Kidney glomerular epithelial cell (primary cell): ENCODE results near the gene DEUP1.
A peak's percentile ranks its signal among the peaks of the same experiment; 100 is the strongest.
"Not testable (repeated sequence)": the region's sequence is repeated elsewhere in the genome, so short reads cannot be mapped to it uniquely, and the experiment has no call there.

Source experiments
- DNase-seq: peaks from one replicate; lab custom pipeline; 2025; lab: John Stamatoyannopoulos, UW

DEUP1 gene

DNA sequence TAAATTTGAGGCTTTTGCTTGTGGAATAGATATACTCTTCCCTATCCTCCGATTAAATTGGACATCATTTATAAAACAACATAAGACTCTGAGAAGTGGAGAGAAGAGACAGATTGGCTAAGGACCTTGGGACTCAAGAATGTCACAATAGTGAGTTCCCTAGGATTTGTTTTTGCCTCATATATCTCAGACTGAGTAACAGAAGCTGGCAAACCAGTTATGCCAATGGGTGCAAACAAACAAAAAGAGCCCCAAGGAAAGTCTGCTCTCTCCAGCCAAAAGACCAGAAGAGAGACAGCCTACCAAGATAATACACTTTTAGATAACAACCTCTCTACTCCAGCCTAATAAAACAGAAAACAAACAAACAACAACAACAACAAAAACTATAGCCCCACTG lies 28.9 kb downstream of the DEUP1 start:
- DNase-seq = no peak

DNA sequence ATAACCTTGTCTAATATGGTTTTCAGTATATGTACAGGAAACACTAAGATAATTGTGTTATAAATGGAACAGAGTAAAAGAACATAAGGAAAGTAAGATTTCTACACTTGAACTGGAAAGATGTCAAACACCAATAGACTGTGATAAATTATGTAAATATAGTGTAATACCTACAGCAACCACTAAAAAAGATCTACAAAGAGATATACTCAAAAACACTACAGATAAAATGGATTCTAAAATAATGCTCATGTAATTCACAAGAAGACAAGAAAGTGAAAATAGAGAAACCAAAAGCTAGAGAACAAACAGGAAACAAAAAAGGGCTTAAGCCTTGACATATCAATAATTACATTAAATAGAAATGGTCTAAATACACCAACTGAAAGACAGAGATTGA lies 30.9 kb downstream of the DEUP1 start:
- no peak for DNase-seq

DNA sequence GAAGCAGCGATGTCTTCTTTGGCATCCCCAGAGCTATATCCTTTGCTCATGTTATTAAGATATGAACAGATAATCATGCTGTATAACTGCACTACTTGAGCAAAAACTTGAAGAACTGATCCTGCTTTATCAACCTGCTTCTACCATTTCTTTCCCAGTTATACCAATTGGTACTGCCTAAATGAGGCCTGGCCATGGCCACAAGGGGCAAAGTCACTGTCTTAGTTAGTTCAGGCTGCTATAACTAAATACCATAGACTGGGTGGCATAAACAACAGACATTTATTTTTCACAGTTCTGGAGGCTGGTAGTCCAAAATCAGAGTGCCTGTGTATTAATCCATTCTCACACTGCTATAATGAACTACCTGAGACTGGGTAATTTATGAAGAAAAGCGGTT lies 37.5 kb downstream of the DEUP1 start:
- DNase-seq = no peak

DNA sequence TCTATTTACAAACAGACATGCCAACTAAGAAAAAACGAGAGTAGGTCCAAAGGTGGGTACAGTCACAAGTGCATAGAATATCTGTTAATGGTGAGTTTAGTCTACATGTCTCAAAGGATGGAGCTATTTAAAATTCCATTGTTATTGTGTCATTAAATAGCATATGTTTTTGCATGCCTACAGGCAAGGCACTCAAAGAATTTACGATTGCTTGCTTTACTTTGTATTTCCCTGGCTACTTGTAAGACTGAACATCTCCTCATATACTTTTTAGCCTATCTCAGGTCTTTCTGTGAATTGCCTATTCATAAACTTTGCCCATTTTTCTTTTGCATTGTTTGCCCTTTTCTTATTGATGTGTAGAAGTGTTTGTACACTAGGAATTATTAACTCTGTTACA lies 39.7 kb downstream of the DEUP1 start:
- DNase-seq = no peak

DNA sequence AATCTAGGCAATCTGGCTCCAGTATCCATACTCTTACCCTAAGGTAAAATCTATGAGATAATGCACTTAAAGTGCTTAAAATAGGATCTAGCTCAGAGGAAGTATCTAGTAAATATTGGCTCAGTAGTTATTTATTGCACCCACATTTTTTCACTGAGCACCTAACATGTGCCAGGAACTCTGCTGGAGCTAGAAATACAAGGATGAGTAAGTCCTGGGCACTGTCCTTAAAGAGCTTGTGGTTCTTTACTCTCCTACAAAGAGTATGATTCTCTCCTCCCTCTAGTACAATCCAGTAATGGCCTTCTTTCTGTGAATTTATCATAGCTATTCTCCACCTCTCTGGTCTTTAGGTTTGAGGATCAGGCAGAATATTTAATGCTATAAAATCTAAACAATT lies 59.2 kb downstream of the DEUP1 start:
- DNase-seq = no peak

DNA sequence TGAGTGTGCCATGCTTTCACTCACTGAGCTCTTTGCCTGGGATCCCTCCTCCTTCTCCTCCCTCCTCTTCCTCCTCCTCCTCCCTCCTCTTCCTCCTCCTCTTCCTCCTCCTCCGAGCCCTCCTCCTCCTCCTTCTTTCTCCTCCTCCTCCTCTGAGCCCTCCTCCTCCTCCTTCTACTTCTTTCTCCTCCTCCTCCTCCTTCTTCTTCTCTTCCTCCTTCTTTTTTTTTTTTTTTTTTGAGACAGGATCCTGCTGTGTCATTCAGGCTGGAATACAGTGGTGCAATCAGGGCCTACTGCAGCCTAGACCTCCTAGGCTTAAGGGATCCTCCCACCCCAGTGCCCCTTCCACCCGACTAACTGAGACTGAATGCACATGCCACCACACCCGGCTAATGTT lies 62.3 kb downstream of the DEUP1 start:
- DNase-seq = no peak

DNA sequence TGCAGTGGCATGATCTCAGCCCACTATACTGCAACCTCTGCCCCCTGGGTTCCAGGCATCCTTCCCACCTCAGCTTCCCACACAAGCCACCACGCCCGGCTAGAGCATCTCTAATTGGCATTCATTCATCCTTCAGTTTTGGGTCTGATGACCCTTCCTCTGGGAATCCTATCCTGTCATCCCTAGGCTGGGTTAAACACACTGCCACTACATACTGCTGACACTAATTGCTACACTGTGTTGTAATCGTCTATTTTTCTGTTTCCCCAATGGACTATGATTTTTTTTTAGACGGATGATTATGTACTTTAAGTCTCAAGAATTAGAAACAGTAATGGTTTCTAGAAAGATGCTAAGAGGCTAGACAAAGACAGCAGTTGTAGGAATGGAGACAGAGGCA lies 62.8 kb downstream of the DEUP1 start:
- no peak for DNase-seq

DNA sequence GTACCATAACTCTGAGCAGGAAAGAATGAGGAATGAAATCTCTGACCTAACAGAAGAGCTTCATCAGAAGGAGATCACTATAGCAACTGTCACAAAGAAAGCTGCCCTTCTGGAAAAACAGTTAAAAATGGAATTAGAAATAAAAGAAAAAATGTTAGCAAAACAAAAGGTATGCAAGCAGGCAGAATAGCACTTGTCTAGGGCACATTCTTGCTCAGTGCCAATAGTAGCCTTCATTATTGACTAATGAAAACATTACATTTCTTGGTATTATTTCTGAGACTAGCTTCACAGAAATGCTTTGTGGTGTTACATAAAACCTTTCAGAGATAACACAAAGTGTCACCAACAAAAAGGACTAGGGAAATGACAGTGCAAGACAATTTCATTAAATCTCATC lies 63.9 kb downstream of the DEUP1 start:
- DNase-seq = no peak

DNA sequence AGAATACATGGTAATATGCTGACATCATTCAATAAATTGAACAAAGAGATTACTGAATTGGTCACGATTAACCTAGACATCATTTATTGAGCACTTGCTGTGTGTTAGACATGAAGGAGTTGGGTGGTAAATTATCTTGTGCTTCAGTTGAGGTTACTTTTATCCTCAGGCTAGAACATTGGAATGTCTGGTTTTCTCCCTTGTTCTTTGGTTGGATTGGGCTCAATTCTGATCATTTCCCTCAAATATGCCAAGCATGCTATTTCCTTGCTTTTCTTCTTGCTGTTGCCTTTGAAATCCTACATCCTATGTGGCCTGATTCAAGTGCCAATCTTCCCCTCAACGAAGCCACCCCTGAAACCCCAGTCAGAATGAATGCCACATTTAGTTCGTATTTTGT lies 65.8 kb downstream of the DEUP1 start:
- DNase-seq = peak; percentile 8

DNA sequence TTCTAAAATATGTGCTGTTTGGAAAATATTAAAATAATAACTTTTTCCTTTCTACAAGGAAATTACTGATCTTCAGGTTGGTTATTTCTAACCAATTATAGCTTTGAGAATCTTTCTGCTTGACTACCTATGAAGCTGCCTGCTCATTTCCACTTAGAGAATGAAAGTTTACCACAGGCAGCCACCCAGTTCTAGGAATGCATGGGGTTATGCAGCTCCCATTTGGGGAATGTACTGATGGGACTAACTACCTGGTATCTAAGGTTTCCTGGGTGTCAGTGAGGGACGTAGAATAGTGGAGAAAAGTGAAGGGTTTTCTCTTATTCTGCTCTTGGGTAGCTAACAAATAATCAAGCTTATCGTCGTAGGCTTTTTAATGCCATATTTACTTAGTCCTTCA lies 73.4 kb downstream of the DEUP1 start:
- DNase-seq = peak; percentile 53

DNA sequence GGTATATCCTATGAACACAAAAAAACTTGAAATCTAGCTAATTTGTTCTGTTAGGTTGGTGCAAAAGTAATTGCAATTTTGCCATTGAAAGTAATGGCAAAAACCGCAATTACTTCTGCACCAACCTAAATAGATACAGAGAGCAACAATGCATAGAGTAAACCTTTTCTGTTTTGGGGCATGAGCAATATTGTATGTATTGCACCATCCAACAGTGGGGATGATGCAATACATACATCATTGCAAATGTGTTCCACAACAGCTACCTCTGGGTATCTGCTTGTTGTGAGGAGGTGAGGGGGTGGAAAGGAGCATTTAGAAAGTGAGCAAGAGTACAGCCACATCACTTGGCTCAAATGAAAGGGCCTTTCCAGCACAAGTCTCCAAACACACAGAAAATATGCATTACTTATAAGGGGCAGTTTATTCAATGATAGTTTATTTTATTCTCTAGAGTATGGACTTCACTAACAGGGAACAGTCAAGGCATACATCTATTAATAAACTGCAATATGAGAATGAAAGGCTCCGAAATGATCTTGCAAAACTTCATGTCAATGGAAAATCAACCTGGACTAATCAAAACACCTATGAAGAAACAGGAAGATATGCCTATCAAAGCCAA lies 77.3 kb downstream of the DEUP1 start:
- no peak for DNase-seq

DNA sequence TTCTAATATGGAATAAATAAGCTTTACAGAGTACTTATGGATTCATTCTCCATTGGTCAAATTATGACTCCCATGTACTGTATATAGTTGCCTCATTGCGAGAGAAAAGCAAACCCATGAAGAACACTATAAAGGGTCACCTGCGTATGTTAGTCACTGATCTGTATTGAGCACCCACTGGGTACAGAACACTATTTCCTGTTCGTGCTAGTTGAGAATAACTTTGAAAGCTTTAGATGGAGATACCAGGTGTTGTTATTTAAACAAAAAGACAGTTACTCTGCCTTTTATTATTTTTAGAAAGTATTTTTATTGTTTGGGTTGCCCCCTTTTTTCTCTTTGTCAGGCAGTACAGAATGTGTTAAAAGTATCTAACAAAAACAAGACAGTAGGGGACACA lies 79.9 kb downstream of the DEUP1 start:
- DNase-seq = no peak

DNA sequence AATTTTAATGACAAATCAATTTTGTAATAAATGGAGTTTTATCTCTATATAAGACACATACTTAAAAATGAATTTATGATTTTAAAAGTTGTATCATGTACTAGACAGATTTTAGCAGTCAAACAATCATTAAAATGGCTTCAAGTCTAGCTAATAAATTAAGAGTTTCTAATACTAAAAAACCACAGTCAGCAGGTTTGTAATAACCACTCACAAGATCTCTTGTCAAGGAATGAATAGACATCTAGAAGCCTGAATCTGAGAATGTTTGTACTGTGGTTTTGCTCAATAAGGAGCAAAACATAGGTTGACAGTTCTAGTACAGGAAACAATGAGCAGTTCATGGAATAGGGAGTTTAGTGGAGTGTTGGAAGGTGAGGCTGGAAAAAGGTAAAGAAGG lies 81.2 kb downstream of the DEUP1 start:
- DNase-seq = no peak

DNA sequence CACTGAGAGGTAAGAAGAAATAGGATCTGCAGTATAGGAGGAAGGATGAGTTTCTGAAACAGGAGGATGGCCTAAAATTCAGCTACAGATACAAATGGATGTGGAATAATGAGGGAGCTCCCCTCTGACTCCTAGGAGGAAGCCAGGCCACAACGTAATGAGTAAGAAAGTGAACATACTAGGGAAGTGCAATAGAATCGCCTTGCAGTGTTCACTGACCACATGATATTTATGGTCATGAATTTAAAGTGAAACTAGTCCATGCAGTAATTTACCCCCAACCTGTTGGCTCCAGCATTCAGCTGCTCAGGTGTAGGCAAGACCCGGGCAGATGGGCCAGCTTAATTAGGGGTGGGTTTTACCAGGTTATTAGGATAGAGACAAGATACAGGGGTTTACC lies 101.7 kb downstream of the DEUP1 start:
- DNase-seq = no peak

DNA sequence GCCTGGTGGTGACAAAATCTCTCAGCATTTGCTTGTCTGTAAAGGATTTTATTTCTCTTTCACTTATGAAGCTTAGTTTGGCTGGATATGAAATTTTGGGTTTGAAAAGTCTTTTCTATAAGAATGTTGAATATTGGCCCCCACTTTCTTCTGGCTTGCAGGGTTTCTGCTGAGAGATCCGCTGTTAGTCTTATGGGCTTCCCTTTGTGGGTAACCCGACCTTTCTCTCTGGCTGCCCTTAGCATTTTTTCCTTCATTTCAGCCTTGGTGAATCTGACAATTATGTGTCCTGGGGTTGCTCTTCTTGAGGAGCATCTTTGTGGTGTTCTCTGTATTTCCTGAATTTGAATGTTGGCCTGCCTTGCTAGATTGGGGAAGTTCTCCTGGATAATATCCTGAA lies 112.7 kb downstream of the DEUP1 start:
- not testable (repeated sequence) for DNase-seq

DNA sequence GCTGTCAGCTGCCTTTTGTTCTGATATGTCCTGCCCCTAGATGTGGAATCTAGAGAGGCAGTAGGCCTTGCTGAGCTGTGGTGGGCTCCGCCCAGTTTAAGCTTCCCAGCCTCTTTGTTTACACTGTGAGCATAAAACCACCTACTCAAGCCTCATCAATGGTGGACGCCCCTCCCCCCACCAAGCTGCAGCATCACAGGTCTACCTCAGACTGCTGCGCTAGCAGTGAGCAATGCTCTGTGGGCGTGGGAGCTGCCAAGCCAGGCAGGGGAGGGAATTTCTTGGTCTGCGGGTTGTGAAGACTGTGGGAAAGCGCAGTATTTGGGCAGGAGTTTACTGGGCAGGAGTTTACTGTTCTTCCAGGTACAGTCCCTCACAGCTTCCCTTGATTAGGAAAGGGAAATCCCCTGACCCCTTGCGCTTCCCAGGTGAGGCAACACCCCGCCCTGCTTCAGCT lies 114.1 kb downstream of the DEUP1 start:
- peak; percentile 94 for DNase-seq

DNA sequence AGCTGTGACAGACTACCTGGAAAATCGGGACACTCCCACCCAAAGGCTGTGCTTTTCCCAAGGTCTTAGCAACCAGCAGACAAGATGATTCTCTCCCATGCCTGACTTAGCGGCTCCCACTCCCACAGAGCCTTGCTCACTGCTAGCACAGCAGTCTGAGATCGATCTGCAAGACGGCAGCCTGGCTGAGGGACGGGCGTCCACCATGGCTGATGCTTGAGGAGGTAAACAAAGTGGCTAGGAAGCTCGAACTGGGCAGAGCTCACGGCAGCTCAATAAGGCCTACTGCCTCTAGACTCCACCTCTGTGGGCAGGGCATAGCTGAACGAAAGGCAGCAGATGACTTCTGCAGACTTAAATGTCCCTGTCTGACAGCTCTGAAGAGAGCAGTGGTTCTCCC lies 127.7 kb downstream of the DEUP1 start:
- DNase-seq = no peak

DNA sequence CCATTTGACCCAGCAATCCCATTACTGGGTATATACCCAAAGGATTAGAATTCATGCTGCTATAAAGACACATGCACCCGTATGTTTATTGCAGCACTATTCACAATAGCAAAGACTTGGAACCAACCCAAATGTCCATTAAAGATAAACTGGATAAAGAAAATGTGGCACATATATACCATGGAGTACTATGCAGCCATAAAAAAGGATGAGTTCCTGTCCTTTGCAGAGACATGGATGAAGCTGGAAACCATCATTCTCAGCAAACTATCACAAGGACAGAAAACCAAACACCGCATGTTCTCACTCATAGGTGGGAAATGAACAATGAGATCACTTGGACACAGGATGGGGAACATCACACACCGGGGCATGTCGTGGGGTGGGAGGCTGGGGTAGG lies 133.1 kb downstream of the DEUP1 start:
- DNase-seq = not testable (repeated sequence)

DNA sequence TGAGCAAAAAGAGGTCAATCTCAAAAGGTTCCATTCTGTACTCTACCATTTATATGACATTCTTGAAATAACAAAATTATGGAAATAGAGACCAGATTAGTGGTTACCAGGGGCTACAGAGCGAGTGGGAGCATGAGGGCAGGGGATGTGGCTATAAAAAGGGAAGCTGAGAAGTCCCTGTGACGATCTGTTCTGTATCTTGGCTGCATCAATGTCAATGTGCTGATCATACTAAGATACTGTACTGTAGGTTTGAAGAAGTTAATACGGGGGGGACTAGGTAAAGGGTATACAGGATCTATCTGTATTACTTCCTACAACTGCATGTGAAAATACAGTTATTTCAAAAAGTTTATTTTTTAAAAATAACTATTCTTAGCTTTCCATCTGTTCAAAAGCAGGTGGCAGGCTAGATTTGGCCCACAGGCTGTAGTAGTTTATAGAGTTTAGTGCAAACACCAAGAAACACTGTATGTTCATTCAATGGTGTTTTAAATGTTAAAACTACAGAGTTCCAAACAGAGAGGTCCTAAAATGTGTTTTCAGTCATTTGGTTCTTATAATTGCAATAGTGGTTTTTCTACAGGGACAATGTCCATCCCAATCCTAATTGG lies 134.5 kb downstream of the DEUP1 start:
- no peak for DNase-seq

DNA sequence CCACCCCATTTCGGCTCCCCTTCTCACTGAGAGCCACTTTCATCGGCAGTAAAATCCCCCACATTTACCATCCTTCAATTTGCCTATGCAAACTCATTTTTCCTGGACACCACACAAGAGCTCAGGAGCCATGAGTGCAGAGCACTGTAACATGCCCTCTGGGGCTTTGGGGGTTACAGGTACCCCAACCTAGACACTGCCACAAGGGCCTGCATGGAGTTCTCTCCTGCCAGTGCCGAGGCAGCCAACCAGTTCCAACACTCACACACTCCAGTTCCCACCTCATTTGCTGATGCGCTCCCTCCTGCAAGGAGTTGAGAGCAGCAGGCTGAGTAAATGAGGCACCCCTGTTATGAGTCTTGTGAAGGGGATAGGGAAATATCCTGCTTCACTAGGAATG lies 136.5 kb downstream of the DEUP1 start:
- DNase-seq = no peak

DNA sequence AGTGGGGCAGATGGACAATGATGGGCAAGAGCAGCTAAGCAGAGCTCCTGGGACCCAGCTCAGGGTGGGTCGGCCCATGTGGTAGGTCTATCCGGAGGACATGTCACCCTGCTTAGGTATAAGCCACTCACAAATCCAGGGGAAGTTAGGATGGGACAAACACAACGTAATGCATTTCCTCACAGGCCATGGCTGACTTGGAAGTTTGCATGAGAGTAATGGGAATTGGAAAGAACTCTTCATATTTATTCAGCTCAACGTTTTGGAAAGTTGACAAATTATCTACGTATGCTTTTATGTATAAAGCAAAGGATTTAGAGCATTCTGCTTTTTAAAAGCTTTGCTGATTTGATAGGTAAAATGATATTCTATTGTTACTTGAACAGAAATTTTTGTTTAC lies 137.7 kb downstream of the DEUP1 start:
- DNase-seq = no peak

DNA sequence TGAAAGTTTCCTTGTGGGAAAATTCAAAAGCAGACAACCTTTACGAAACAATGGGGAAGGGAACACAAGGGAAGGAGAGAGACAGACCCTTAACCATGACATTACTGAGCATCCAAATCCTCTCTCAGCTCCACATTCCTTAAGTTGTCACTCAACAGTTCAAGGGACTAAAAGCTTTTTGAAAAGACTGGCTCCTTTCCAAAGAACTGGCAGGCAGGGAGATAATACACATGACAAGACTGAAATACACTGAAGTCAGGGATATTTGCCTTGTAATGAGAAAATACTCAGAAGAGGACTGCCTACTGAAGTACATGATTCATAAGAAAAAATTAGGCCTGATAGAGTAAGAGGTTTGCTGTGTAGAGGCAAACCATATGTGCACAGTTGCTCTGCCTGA lies 143.6 kb downstream of the DEUP1 start:
- DNase-seq = no peak

DNA sequence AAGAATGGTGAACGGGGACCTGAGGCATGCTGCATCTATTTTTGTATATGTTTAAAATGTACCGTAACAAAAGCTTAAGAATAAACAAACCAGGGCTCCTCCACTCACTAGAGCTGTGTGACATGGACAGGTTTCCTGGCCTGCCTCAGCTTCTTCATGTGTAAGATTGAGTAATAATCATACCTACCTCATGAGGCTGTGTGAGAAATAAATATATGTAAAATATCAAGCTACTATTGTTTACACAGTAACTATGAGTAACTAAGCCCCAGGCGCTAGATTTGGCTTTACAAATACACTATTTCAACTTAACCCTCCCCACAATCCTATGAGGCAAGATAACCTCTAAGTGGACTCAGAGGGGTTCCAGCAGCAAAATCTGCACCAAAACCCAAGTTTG lies 146.3 kb downstream of the DEUP1 start:
- no peak for DNase-seq

DNA sequence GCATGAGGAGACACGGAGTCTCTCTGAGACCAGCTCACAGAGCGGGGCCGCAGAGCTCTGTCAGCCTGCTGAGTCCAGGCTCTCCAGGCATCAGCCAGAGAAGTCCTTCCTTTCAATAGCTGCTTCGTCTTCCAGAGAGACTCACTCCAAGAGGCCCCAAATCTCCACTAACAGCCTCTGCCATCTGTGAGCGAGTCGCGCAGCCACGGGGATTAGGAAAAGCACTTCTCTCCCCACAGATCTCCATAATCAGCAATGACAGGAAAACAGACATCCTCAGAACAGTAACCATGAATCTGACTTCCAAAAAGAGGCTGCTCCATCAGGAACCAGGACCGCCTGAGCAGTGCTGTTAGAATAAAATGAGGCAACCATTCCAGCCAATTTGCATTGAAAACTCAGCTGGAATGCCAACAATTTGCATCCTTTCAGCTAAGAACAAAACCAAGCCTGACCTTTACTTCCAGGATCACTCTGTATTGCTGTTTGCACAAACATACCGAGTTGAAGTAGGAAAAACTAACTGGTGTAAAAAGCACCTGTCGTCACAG lies 147.2 kb downstream of the DEUP1 start:
- no peak for DNase-seq
